Measurements from ENCODE around the gene NR6A1. TPM values are rescaled to one million over a fixed set of nuclear protein-coding genes. Genes with fewer than 3 reads are reported as not detected.

Gene NR6A1
- total RNA-seq, 2 experiments from 2014 or later, result not detected

- H3K27ac ChIP-seq (ENCODE audit: low read depth in 1 of 2, low read length in 2 of 2), result no peak overlapping the region
- no peak overlapping the region for H3K27ac Mint-ChIP-seq
- H3K36me3 Mint-ChIP-seq (ENCODE audit: low read depth), result no peaks in the 10 kb centered on the region
- H3K36me3 ChIP-seq (ENCODE audit: insufficient read depth, low read length), result no peaks in the 10 kb centered on the region
- H3K4me1 ChIP-seq (ENCODE audit: insufficient read depth, low read length), result peaks cover 4% of the 10 kb centered on the region
- ATAC-seq (ENCODE audit: poor library complexity) (no peak), DNase-seq (peak in 1 of 14 experiments; percentile 19)
- TF ChIP-seq, protein P1, sequence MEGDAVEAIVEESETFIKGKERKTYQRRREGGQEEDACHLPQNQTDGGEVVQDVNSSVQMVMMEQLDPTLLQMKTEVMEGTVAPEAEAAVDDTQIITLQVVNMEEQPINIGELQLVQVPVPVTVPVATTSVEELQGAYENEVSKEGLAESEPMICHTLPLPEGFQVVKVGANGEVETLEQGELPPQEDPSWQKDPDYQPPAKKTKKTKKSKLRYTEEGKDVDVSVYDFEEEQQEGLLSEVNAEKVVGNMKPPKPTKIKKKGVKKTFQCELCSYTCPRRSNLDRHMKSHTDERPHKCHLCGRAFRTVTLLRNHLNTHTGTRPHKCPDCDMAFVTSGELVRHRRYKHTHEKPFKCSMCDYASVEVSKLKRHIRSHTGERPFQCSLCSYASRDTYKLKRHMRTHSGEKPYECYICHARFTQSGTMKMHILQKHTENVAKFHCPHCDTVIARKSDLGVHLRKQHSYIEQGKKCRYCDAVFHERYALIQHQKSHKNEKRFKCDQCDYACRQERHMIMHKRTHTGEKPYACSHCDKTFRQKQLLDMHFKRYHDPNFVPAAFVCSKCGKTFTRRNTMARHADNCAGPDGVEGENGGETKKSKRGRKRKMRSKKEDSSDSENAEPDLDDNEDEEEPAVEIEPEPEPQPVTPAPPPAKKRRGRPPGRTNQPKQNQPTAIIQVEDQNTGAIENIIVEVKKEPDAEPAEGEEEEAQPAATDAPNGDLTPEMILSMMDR (IDR thresholded peaks at IDR 0.05), result no peak
- H3K4me3 ChIP-seq (ENCODE audit: low read length), result no peak overlapping the region
- H3K9me3 ChIP-seq (ENCODE audit: control insufficient read depth in 1 of 2, insufficient read depth in 1 of 2, low read length in 2 of 2), result peaks cover 0 to 4% of the 10 kb centered on the region in 2 experiments
- H3K9me3 Mint-ChIP-seq, result no peaks in the 10 kb centered on the region
- intact Hi-C loops (cut with DNase I, micrococcal nuclease), result no loop called here
- peaks cover 8% of the 10 kb centered on the region for H3K27me3 Mint-ChIP-seq
- H3K4me3 Mint-ChIP-seq, result no peak overlapping the region
- ChIA-PET POLR2A (no interaction called here), CTCF (no interaction called here)
- peaks cover 6 to 8% of the 10 kb centered on the region in 2 experiments for H3K27me3 ChIP-seq (ENCODE audit: control insufficient read depth in 1 of 2, insufficient read depth in 2 of 2, low read length in 2 of 2)
- H3K4me1 Mint-ChIP-seq (ENCODE audit: low read depth), result no peaks in the 10 kb centered on the region
Measured at GRCh38 chr9:124781967-124782660, 11.0 kb upstream of the NR6A1 start.

DNA sequence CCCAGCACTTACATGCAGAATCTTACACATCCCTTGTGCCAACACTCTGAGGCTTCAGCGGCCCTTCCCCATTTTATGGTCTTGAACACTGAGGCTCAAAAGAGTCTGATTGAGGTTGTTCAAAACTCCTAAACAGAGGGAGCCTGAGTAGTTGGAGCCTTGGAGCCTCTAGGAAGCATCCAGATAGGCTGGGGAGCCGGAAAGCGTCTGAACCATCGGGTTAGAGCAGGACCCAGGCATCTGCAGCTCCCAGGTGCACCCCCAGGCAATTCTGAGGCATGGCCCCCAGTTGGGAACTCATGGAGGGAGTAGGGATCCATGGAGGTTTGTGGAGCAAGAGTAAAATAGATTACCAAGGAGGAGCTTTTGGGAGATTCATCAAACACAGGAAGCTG, 9.6 kb upstream of the NR6A1 start:
- intact Hi-C loops (cut with DNase I, micrococcal nuclease), result no loop called here
- no peaks in the 10 kb centered on the region for H3K36me3 ChIP-seq (ENCODE audit: insufficient read depth, low read length)
- peaks cover 16 to 20% of the 10 kb centered on the region in 2 experiments for H3K27me3 ChIP-seq (ENCODE audit: control insufficient read depth in 1 of 2, insufficient read depth in 2 of 2, low read length in 2 of 2)
- no peak for DNase-seq
- no peak overlapping the region for H3K4me3 Mint-ChIP-seq
- H3K36me3 Mint-ChIP-seq (ENCODE audit: low read depth), result no peaks in the 10 kb centered on the region
- peaks cover 6% of the 10 kb centered on the region for H3K4me1 Mint-ChIP-seq (ENCODE audit: low read depth)
- POLR2A ChIA-PET, result no interaction called here
- no peak overlapping the region for H3K27ac Mint-ChIP-seq
- CTCF ChIA-PET, result no interaction called here
- H3K27ac ChIP-seq (ENCODE audit: low read depth in 1 of 2, low read length in 2 of 2), result no peak overlapping the region
- no peaks in the 10 kb centered on the region for H3K9me3 Mint-ChIP-seq
- H3K4me3 ChIP-seq (ENCODE audit: low read length), result no peak overlapping the region
- no peak for ATAC-seq (ENCODE audit: poor library complexity)
- H3K9me3 ChIP-seq (ENCODE audit: control insufficient read depth in 1 of 2, insufficient read depth in 1 of 2, low read length in 2 of 2), result peaks cover 0 to 4% of the 10 kb centered on the region in 2 experiments
- peaks cover 19% of the 10 kb centered on the region for H3K27me3 Mint-ChIP-seq
- H3K4me1 ChIP-seq (ENCODE audit: insufficient read depth, low read length), result peaks cover 11% of the 10 kb centered on the region
- TF ChIP-seq, protein P1 (IDR thresholded peaks at IDR 0.05), result no peak

GRCh38 chr9:124780060-124780756, 9.1 kb upstream of the NR6A1 start:
- no peaks in the 10 kb centered on the region for H3K9me3 Mint-ChIP-seq
- H3K4me1 Mint-ChIP-seq (ENCODE audit: low read depth), result peaks cover 6% of the 10 kb centered on the region

More at GRCh38 chr9:124780060-124780756, 9.1 kb upstream of the NR6A1 start:
- Histone ChIP-seq H3K27me3 (ENCODE audit: control insufficient read depth in 1 of 2, insufficient read depth in 2 of 2, low read length in 2 of 2) (peaks cover 22 to 25% of the 10 kb centered on the region in 2 experiments), H3K4me1 (ENCODE audit: insufficient read depth, low read length) (peaks cover 11% of the 10 kb centered on the region), H3K9me3 (ENCODE audit: control insufficient read depth in 1 of 2, insufficient read depth in 1 of 2, low read length in 2 of 2) (peaks cover 0 to 4% of the 10 kb centered on the region in 2 experiments), H3K36me3 (ENCODE audit: insufficient read depth, low read length) (no peaks in the 10 kb centered on the region), H3K4me3 (ENCODE audit: low read length) (no peak overlapping the region), H3K27ac (ENCODE audit: low read depth in 1 of 2, low read length in 2 of 2) (no peak overlapping the region)
- Mint-ChIP-seq H3K27me3 (peaks cover 24% of the 10 kb centered on the region), H3K27ac (no peak overlapping the region), H3K4me3 (no peak overlapping the region), H3K36me3 (ENCODE audit: low read depth) (no peaks in the 10 kb centered on the region)
- ATAC-seq (ENCODE audit: poor library complexity) (no peak), DNase-seq (peak in 1 of 14 experiments; percentile 31)
- ChIA-PET CTCF (no interaction called here), POLR2A (no interaction called here)
- intact Hi-C loops (cut with DNase I, micrococcal nuclease), result no loop called here
- TF ChIP-seq, protein P1 (IDR thresholded peaks at IDR 0.05), result no peak
